GM21367 (cell line): ENCODE measurements around the gene CMTM5.

ENCODE experiments used
- ATAC-seq: cut with Tn5 transposase; IDR thresholded peaks from one replicate; pipeline ENCODE4 v1.9.1; 2021; ENCODE audit not compliant: unreplicated experiment

The CMTM5 gene

GRCh38 chr14:23376482-23377197 lies at the start of gene CMTM5:
Gene CMTM5, plus strand, starts transcription at chr14:23377046. Its CDS starts 206 bp downstream, at chr14:23377252.
- no peak for ATAC-seq

- ATAC-seq: no peak
Observed at GRCh38 chr14:23327947-23328744, 48.7 kb upstream of the CMTM5 start.

- no peak for ATAC-seq
Observed at GRCh38 chr14:23335623-23336022, 41.2 kb upstream of the CMTM5 start.

GRCh38 chr14:23339506-23340268 lies 37.2 kb upstream of the CMTM5 start:
- no peak for ATAC-seq

GRCh38 chr14:23344481-23344880 lies 32.4 kb upstream of the CMTM5 start:
- no peak for ATAC-seq

- ATAC-seq: no peak
Observed at GRCh38 chr14:23345987-23346692, 30.7 kb upstream of the CMTM5 start.

GRCh38 chr14:23346693-23347405 lies 30.0 kb upstream of the CMTM5 start:
- no peak for ATAC-seq

GRCh38 chr14:23347406-23348296 lies 29.2 kb upstream of the CMTM5 start:
- ATAC-seq: no peak

GRCh38 chr14:23348297-23348655 lies 28.6 kb upstream of the CMTM5 start:
- no peak for ATAC-seq

GRCh38 chr14:23349156-23349845 lies 27.5 kb upstream of the CMTM5 start:
- ATAC-seq: no peak

GRCh38 chr14:23351681-23352505 lies 25.0 kb upstream of the CMTM5 start:
- no peak for ATAC-seq

- ATAC-seq: no peak
Observed at GRCh38 chr14:23352506-23353432, 24.1 kb upstream of the CMTM5 start, which contains the start of gene SLC22A17. Gene SLC22A17, minus strand, starts transcription at chr14:23352887.

- no peak for ATAC-seq
Observed at GRCh38 chr14:23353433-23353780, 23.4 kb upstream of the CMTM5 start.

- ATAC-seq: no peak
Observed at GRCh38 chr14:23354990-23355389, 21.9 kb upstream of the CMTM5 start.

- ATAC-seq: no peak
Observed at GRCh38 chr14:23355871-23356435, 20.9 kb upstream of the CMTM5 start.

GRCh38 chr14:23356662-23357061 lies 20.2 kb upstream of the CMTM5 start:
- no peak for ATAC-seq

GRCh38 chr14:23357261-23357660 lies 19.6 kb upstream of the CMTM5 start:
- no peak for ATAC-seq
